ENCODE data around the gene STRIP1. TPM values are rescaled to one million over a fixed set of nuclear protein-coding genes. Genes with fewer than 3 reads are reported as not detected.

The STRIP1 gene
- total and polyA plus RNA-seq, 2 of the 8 experiments (the other 6 are each of a cell fraction or from before 2014, with no cell fraction given) = 21.3 to 45.6 TPM

GRCh38 chr1:110021285-110021684 lies 13.1 kb upstream of the STRIP1 start:
- Histone ChIP-seq H3K4ac (replicated peaks; ENCODE audit: insufficient read length, low read depth, low read length) (no peak overlapping the region), H3K9ac (replicated peaks in 1 of 4; ENCODE audit: extremely low read depth in 1 of 4, low read depth in 3 of 4, low read length in 3 of 4) (no peak overlapping the region), H4K91ac (replicated peaks; ENCODE audit: insufficient read length, low read length) (no peak overlapping the region), H3K23me2 (ENCODE audit: low read depth, low read length) (no peaks in the 10 kb centered on the region), H3K18ac (ENCODE audit: extremely low read depth, low read length) (no peak overlapping the region), H3K36me3 (ENCODE audit: control insufficient read depth in 2 of 4, insufficient read depth in 4 of 4, low read length in 3 of 4) (peaks cover 29 to 84% (median 71%) of the 10 kb centered on the region in 4 experiments), H3K27me3 (replicated peaks in 1 of 4; ENCODE audit: control insufficient read depth in 3 of 4, extremely low read depth in 1 of 4, insufficient read depth in 3 of 4, low read length in 3 of 4) (no peaks in the 10 kb centered on the region), H4K8ac (ENCODE audit: extremely low read depth, insufficient read depth, low read length) (no peak overlapping the region), H3K27ac (ENCODE audit: low read depth, low read length) (no peak overlapping the region), H3K4me2 (ENCODE audit: insufficient read depth in 1 of 2, low read depth in 2 of 2, low read length in 2 of 2) (no peak overlapping the region), H3K56ac (replicated peaks; ENCODE audit: insufficient read length, low read depth, low read length) (no peak overlapping the region), H3K79me1 (ENCODE audit: low read depth, low read length) (no peaks in the 10 kb centered on the region), H3K4me1 (replicated peaks in 1 of 4; ENCODE audit: control insufficient read depth in 3 of 4, insufficient read depth in 4 of 4, low read length in 3 of 4) (no peaks in the 10 kb centered on the region), H2BK12ac (ENCODE audit: low read depth, low read length) (no peak overlapping the region), H4K5ac (ENCODE audit: insufficient read length, low read depth, low read length) (no peak overlapping the region), H3K14ac (ENCODE audit: insufficient read length) (no peak overlapping the region), H3K23ac (ENCODE audit: insufficient read length) (no peak overlapping the region), H2BK120ac (replicated peaks; ENCODE audit: low read depth, low read length) (no peak overlapping the region), H2BK15ac (ENCODE audit: low read length) (no peak overlapping the region), H3K4me3 (ENCODE audit: extremely low read depth in 1 of 4, insufficient read depth in 2 of 4, low read depth in 3 of 4, low read length in 4 of 4) (no peak overlapping the region), H2AK5ac (ENCODE audit: low read depth, low read length) (no peak overlapping the region), H3K79me2 (ENCODE audit: control insufficient read depth in 1 of 2, insufficient read depth in 2 of 2, low read length in 2 of 2) (no peaks in the 10 kb centered on the region), H2BK5ac (ENCODE audit: low read depth, low read length) (no peak overlapping the region), H4K20me1 (replicated peaks in 1 of 2; ENCODE audit: control insufficient read depth in 1 of 2, insufficient read depth in 2 of 2, low read length in 2 of 2) (peaks cover 0 to 2% of the 10 kb centered on the region in 2 experiments), H2AFZ (ENCODE audit: low read length) (no peak overlapping the region), H2BK20ac (ENCODE audit: low read length) (no peak overlapping the region), H3K9me3 (ENCODE audit: insufficient read depth in 2 of 2, low read depth in 1 of 2, low read length in 1 of 2) (no peaks in the 10 kb centered on the region)
- CTCF ChIA-PET (ENCODE audit: partially characterized antibody) = interaction anchor here (1.3 to 2.0 kb wide), 3 partner anchors 9 to 244 kb away, joined by 4 to 7 read pairs (median 7); partner anchors contain the start of gene AHCYL1
- 91% methylated on average over 3 of the region's 3 CpGs; no CpG with 5 or more reads in 1 of the 2 experiments for WGBS, 2 experiments (ENCODE audit: extremely low coverage in 1 of 2, insufficient coverage in 1 of 2, insufficient read length in 1 of 2, insufficient replicate concordance in 2 of 2, low coverage in 1 of 2, low lambda C conversion rate in 2 of 2, missing lambda C conversion rate in 1 of 2)
- FAIRE-seq (no peak), DNase-seq (ENCODE audit: low read depth in 1 of 2, low spot score in 2 of 2) (no peak)
- POLR2A ChIA-PET (ENCODE audit: partially characterized antibody) = interaction anchor here (1.2 kb wide), 1 partner anchor 8 kb away, joined by 6 read pairs; no protein-coding TSS in a partner anchor
- no peak for TF ChIP-seq SIN3A (conservative IDR thresholded peaks at IDR 0.05 in 1 of 2, IDR thresholded peaks at IDR 0.05 in 1 of 2; ENCODE audit: low read depth in 1 of 2, low read length in 2 of 2)
- no peak for TF ChIP-seq CHD1 (IDR thresholded peaks at IDR 0.05; ENCODE audit: low read depth, low read length)
- TF ChIP-seq EGR1 (IDR thresholded peaks at IDR 0.05; ENCODE audit: borderline replicate concordance, low read depth, low read length) = no peak
- TF ChIP-seq CEBPB (IDR thresholded peaks at IDR 0.05; ENCODE audit: low read depth, low read length) = no peak
- TF ChIP-seq POLR2A (IDR thresholded peaks at IDR 0.05; ENCODE audit: control extremely low read depth in 1 of 2, low read depth in 2 of 2, low read length in 2 of 2) = no peak
- TF ChIP-seq TAF1 (IDR thresholded peaks at IDR 0.05; ENCODE audit: low read depth, low read length) = no peak
- no peak for TF ChIP-seq BCL11A (IDR thresholded peaks at IDR 0.05; ENCODE audit: low read depth in 2 of 2, low read length in 2 of 2)
- no peak for TF ChIP-seq ASH2L (IDR thresholded peaks at IDR 0.05; ENCODE audit: low read length)
- no peak for TF ChIP-seq SRF (IDR thresholded peaks at IDR 0.05; ENCODE audit: low read depth, low read length)
- TF ChIP-seq NRF1 (IDR thresholded peaks at IDR 0.05; ENCODE audit: low read depth, low read length) = no peak
- TF ChIP-seq KDM1A (IDR thresholded peaks at IDR 0.05; ENCODE audit: borderline replicate concordance, low read length) = no peak
- no peak for TF ChIP-seq GABPA (IDR thresholded peaks at IDR 0.05; ENCODE audit: borderline replicate concordance, insufficient read depth, low read length)
- no peak for TF ChIP-seq TBP (IDR thresholded peaks at IDR 0.05; ENCODE audit: low read depth, low read length)
- no peak for TF ChIP-seq FOSL1 (IDR thresholded peaks at IDR 0.05; ENCODE audit: insufficient read depth, low read depth, low read length)
- TF ChIP-seq RXRA (IDR thresholded peaks at IDR 0.05; ENCODE audit: insufficient read depth, low read depth, low read length) = no peak
- no peak for TF ChIP-seq KDM5A (IDR thresholded peaks at IDR 0.05; ENCODE audit: low read length)
